Measurements from ENCODE around the gene TICRR.

Gene TICRR

GRCh38 chr15:89575146-89575655 is at the start of gene TICRR:
Gene TICRR, plus strand, starts transcription at chr15:89575469. Its CDS starts 118 bp downstream, at chr15:89575587.
- H3K36me3 ChIP-seq, result no peaks in the 10 kb centered on the region
- H3K27me3 ChIP-seq, result no peaks in the 10 kb centered on the region
- peaks cover 0 to 11% (median 9%) of the 10 kb centered on the region in 4 donors for H3K4me1 ChIP-seq
- H3K9me3 ChIP-seq, result no peaks in the 10 kb centered on the region
- H3K4me3 ChIP-seq, result peak within 1 kb of the TSS; percentile 59 to 61
- DNase-seq, result peak; percentile 94 to 97
- intact Hi-C loops (cut with DNase I; ENCODE audit: low total_unique reads), result no loop called here
- H3K27ac ChIP-seq, result no peak within 1 kb of the TSS
- TF ChIP-seq, protein P1, sequence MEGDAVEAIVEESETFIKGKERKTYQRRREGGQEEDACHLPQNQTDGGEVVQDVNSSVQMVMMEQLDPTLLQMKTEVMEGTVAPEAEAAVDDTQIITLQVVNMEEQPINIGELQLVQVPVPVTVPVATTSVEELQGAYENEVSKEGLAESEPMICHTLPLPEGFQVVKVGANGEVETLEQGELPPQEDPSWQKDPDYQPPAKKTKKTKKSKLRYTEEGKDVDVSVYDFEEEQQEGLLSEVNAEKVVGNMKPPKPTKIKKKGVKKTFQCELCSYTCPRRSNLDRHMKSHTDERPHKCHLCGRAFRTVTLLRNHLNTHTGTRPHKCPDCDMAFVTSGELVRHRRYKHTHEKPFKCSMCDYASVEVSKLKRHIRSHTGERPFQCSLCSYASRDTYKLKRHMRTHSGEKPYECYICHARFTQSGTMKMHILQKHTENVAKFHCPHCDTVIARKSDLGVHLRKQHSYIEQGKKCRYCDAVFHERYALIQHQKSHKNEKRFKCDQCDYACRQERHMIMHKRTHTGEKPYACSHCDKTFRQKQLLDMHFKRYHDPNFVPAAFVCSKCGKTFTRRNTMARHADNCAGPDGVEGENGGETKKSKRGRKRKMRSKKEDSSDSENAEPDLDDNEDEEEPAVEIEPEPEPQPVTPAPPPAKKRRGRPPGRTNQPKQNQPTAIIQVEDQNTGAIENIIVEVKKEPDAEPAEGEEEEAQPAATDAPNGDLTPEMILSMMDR (IDR thresholded peaks at IDR 0.05), result peak in 1 of 2 experiments; percentile 15

DNA sequence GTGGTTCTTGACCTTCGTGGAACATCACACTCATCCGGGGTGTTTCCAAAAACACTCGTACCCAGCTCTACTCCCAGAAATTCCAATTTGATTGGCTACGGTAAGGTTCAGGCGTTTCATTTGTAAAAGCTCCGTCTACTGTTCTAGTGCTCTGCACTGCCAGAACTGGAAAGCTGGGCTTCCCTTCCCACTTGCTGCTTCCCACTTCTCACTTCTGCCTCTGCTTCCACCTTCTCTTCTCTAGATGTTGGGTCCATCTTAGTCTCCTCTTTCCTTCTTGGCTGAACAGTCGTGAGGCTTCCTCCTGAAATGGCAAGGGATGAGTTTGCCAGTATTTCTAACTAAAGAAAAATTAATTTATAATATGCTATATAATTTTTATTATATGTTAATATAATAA is 49.1 kb upstream of the TICRR start:
- Histone ChIP-seq H3K4me1 (no peaks in the 10 kb centered on the region), H3K9me3 (no peaks in the 10 kb centered on the region), H3K27me3 (peaks cover 0 to 3% of the 10 kb centered on the region in 2 donors), H3K4me3 (no peak overlapping the region), H3K36me3 (no peaks in the 10 kb centered on the region), H3K27ac (no peak overlapping the region)
- TF ChIP-seq, protein P1 (IDR thresholded peaks at IDR 0.05), result no peak
- intact Hi-C loops (cut with DNase I; ENCODE audit: low total_unique reads), result no loop called here
- DNase-seq, result no peak

DNA sequence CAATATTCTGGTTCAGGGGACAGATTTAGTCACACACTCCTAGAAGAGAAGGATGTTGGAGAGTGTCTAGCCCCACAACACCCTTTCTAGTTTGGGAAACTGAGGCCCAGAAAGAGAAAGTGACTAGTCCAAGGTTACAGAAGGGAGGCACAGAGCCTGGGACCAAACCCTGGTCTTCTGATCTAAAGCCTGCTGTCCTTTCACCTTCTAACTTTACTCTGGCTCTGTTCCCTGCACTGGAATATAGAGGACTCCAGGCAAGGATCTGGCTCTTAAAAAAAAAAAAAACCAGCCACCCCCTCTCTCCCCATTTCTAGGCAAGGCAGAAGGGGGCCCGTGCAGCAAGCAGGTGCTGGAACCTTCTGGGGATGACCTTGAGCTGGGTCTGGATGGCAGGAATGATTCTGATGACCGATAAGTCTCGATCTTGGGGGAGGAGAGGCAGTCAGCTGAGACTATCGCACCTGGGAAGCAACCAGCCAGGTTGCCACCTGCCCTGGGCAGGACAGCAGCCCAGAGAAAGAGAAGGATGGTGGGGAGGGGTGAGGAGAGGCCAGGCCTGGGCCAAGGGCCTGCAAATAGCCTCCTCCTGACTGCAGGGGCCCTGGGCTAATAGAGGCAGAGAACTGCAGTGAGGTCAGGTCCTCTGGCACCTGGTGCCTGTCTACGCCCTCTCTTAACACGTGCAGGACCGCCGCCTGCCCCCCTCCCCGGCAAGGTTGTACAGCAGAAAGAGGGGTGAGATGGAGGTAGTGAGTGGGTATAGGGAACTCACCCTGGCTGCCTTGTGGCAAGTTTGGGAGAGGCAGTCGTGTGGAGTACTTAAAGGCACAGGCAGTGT is 48.4 kb upstream of the TICRR start:
- peaks cover 0 to 3% of the 10 kb centered on the region in 2 donors for H3K27me3 ChIP-seq
- intact Hi-C loops (cut with DNase I; ENCODE audit: low total_unique reads), result no loop called here
- no peaks in the 10 kb centered on the region for H3K9me3 ChIP-seq
- no peak for DNase-seq
- no peak overlapping the region for H3K4me3 ChIP-seq
- no peaks in the 10 kb centered on the region for H3K36me3 ChIP-seq
- TF ChIP-seq, protein P1 (IDR thresholded peaks at IDR 0.05), result no peak
- no peaks in the 10 kb centered on the region for H3K4me1 ChIP-seq
- H3K27ac ChIP-seq, result no peak overlapping the region

DNA sequence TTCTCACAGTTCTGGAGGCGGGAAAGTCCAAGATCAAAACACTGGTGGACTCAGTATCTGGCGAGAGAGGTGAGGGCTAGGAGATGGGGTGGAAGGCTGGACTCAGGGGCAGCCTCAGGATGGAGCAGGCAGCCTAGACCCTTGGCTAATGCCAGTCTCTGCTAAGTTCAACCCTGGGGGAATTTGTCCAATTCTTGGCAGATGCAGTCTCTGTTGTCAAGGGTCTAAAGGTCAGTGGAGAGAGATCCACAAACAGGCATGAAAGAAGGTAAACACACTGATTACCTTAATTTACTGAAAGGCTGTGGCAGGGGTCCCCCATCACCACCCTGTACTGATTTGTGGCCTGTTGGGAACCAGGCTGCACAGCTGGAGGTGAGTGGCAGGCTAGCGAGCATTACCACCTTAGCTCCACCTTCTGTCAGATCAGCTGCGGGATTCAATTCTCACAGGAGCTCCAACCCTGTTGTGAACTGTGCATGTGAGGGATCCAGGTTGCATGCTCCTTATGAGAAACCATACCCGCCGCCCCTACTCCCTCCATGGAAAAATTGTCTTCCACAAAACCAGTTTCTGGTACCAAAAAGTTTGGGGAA is 46.4 kb upstream of the TICRR start:
- H3K27ac ChIP-seq, result no peak overlapping the region
- no peaks in the 10 kb centered on the region for H3K36me3 ChIP-seq
- intact Hi-C loops (cut with DNase I; ENCODE audit: low total_unique reads), result no loop called here
- H3K9me3 ChIP-seq, result no peaks in the 10 kb centered on the region
- no peak for DNase-seq
- H3K4me3 ChIP-seq, result no peak overlapping the region
- no peaks in the 10 kb centered on the region for H3K27me3 ChIP-seq
- TF ChIP-seq, protein P1 (IDR thresholded peaks at IDR 0.05), result no peak
- H3K4me1 ChIP-seq, result no peaks in the 10 kb centered on the region

DNA sequence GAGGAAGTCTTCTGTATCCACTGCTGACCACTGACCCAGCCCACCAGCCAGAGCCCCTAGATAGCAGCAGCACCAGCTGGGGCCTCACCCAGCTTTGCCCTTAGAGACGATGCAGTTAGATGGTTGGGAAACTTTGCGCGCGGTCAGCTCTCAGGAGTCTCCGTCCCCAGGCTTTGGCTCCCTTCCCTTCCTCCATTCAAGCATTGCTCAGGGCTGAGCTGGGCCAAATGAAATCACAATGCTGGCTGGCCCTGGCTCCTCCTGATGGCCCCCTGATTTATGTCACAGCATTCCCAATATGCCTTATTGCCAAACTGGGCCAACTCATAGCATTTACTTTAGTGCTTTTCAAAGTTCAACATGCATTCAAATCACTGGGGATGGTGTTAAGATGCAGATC is 44.3 kb upstream of the TICRR start:
- intact Hi-C loops (cut with DNase I; ENCODE audit: low total_unique reads), result no loop called here
- TF ChIP-seq, protein P1 (IDR thresholded peaks at IDR 0.05), result no peak
- H3K27ac ChIP-seq, result no peak overlapping the region

More for the DNA sequence above, 44.3 kb upstream of the TICRR start:
- no peaks in the 10 kb centered on the region for H3K4me1 ChIP-seq
- H3K4me3 ChIP-seq, result no peak overlapping the region
- DNase-seq, result no peak
- H3K36me3 ChIP-seq, result no peaks in the 10 kb centered on the region
- H3K9me3 ChIP-seq, result no peaks in the 10 kb centered on the region
- no peaks in the 10 kb centered on the region for H3K27me3 ChIP-seq
